Activated naive CD4-positive, alpha-beta T cell treated with anti-CD3 and anti-CD28 coated beads, Interleukin-2, amount 50 U/mL, for 16 hours (primary cell): Measurements from ENCODE around the gene HSDL1.

Experiments used
- DNase-seq: peaks from one replicate; pipeline ENCODE4 v3.0.0-alpha.2; 2020

The HSDL1 gene

DNA sequence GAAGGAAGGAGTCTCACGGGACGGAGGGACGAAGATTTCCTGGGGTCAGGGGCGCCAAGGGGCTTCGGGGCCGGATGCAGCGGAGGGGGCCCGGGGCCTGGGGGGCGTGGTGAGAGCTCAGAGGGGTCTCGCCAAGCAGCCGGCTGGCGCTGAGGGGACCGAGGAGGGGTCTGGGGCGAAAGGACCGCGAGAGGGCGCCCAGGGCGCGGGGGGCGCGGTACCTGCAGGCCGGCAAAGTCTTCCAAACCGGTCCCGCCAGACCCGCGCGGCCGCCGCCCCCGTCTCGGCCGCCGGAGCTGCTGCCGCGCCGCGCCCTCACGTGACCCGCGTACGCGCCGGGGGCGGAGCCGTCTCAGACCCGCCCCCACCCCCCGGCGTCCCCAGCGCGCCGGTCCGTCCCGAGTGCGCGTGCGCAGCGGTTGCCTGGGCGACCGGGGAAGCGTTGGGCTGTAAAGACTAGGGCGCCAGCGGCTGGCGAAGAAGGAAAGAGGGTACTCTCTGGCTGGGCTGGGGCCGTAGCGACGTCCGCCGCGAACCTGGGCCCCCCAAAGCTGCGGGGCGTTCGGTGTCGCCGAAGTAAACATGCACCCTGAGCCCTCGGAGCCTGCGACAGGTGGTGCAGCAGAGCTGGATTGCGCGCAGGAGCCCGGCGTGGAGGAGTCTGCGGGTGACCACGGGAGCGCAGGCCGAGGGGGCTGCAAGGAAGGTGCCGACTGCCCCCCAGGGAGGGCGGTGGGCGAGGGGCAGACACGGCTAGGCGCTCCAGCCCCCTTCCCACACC lies at the start of gene HSDL1, which contains the start of gene DNAAF1:
HSDL1 (minus strand) TSS at position 319 of the 781 bp plus-strand sequence. CDS start 13,856 bp downstream, outside the sequence.
DNAAF1 (plus strand) TSS at position 450 of the 781 bp plus-strand sequence; CDS start at position 583, 133 bp downstream.
- DNase-seq, result peak; percentile 93

DNA sequence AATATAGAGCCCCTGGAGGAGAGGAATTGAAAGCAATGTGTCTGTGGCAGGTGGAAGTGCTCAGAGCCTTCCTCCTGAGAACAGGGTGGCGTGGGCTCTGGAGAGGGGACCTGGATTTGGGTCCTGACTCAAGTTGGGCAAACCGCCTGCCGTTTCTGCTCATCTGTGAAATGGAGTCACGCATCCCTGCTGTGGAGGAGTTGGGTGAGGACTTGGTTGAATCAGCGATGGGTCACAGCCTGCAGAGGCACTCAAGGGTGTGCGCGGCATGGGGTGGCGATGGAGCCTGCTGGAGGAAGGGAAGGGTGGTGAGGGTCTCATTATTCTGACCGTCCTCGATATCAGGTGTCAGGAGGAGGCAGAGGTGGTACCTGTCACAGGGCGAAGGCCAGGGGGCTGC lies 49.0 kb upstream of the HSDL1 start:
- no peak for DNase-seq

DNA sequence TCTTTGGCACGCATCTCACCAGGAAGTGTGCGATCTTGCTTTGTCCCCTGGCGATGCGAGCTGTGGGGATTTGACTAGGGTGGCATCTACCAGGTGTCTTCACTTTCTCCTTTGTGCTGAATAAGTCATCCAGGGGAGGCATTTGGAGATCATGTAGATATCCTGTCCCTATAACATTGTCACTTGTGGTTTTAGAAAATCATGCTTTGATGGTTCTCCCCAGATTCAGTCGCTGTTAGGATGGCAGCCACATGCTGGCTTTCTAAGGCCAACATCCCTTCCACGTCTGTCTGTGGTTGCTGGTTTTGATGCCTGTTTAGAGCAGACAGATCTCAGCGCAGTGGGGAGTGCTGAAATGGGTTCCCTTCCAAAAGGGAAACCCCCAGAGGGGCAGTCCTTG lies 48.5 kb upstream of the HSDL1 start:
- DNase-seq, result no peak

DNA sequence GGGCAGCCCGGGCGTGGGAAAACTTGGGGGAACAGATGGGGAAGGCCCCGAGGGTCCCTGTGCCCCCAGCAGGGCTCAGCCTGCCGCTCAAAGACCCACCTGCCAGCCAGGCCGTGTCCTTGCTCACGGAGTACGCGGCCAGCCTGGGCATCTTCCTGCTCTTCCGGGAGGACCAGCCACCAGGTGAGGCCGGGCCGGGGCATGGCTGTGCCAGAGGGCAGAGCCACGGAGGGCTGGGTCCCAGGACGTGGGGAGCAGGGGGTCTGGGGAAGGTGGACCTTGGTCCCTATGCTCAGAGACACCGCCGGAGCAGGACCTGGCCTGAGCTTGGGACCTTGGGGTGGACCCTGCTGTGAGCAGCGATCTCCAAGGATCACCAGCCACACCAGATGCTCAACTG lies 46.5 kb upstream of the HSDL1 start:
- DNase-seq, result no peak

DNA sequence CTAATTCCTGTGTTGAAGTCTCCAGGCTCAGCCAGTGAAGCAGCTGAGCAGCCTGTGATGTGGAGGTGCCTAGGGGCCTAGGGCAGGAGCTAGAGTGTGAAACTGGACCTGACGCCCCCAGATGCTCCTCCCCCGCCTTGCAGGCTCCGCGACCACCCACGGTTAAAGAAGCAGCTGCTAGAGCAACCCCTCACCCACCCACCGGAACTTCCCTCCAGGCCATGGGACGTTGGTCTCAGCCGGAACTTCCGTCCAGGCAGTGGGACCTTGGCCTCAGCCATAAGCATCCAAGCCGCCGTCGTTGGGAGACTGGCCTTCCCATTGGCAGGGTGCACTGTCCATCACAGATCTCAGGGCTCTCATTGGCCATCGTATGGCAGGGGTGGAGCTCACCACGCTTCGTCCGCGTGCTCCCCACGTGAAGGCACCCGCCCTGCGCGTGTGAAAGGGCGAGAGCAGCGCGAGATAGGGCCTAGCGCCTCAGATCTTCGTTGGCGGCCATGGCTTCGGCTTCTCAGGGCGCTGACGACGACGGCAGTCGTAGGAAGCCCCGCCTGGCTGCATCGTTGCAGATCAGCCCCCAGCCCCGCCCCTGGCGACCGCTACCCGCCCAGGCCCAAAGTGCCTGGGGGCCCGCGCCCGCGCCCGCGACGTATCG lies 45.9 kb upstream of the HSDL1 start, which contains the start of gene ADAD2:
ADAD2 (plus strand) TSS at position 427 of the 658 bp plus-strand sequence; CDS start at position 501, 74 bp downstream.
- no peak for DNase-seq

DNA sequence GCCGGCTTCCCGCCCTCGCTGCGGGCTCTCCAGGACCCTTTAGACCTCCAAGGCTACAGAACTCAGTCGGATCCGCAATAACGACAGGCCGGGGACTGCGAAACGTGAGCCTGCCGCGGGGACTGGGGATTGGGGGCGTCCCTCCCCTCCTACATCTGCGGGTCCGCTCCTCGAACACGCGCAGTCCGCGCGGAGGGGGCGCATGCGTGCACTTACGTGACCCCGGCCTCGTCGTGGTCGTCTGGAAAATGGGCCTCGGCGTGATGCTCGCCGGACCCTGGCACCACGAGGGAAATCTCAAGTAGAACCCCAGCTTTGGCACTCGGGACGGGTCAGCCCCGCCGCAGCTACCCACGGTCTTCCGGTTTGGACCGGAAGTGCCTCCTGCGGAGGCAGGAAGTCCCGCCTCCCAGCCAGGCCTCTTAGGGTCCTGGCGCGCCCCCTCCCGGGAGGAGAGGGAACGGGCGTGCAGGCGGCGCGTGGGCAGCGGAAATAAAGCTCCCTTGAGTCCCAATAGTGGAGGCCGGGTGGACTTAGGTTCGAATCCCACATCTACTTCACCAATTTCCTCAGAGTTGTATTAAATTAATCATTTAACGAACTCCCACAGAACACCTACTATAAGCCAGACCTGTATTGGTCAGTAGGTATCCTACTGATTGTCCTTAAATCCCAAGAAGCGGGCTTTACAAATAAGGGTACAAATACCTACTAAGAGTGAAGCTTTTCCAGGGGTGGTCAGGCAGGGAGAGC lies 41.9 kb upstream of the HSDL1 start, which contains the start of gene TAF1C:
TAF1C (minus strand) TSS at position 373 of the 753 bp plus-strand sequence. CDS start 2,069 bp downstream, outside the sequence.
- peak; percentile 90 for DNase-seq

DNA sequence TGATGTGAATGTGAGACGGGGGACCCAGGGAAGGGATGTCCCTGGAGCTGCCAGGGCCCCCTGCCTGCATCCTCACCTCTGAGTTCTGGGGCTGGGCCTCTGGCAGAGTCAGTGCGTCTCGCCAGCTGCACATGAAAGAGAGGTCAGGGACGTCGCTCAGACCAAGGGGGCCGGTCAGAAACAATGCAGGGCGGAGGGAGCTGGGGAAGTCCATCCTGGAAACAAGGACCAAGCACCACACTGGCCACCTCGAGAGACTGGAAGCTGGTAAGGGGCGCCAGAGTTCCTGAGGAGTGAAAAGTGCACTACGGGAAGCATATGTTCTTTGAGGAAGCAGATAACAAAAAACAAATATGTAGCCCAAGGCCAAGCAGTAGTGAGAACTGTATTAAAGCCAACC lies 39.8 kb upstream of the HSDL1 start:
- DNase-seq, result no peak

DNA sequence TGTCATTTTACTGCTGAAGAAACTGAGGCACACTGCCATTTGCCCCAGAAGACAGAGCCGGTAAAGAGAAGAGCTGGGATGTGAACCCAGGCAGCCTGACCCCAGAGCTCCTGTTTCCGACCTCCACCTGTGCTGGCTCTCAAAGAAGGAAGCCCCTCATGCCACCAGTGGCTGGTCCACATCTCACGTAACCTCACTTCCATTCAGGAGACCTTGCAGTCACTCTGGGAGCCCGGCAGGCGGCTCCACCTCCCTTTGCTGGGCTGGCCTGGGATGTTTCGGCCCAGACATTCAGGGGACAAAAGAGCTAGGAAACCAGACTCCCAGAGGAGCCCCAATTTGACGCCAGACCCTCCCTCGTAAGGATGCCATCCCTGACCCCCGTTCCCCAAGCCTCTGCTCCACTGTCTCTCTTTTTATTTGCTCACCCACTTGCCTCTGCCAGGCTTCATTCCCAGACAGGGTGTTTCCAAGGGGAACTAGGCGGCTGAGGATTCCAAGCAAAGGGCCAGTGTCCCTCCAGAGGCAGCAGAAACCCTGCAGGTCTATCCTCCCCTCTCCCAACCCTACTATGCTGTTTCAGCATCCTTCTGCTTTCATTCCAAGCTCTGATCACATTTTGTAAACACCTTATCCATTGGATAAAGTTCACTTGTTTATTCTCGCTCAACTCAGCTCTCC lies 39.1 kb upstream of the HSDL1 start:
- no peak for DNase-seq

DNA sequence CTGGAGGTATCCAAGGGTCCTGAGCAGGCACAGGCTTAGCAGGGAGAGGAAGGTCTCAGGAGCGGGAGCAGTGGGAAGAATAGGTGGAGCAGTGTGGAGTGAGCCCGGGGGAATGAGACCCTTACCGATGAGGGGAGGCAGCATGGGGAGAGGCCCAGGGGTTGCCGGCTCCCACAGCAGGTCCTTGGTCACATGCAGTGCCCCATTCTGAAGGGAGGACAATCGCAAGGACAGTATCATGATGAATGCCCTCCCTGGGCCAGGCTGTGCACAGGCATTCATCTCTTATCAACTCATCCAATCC lies 38.5 kb upstream of the HSDL1 start:
- no peak for DNase-seq

DNA sequence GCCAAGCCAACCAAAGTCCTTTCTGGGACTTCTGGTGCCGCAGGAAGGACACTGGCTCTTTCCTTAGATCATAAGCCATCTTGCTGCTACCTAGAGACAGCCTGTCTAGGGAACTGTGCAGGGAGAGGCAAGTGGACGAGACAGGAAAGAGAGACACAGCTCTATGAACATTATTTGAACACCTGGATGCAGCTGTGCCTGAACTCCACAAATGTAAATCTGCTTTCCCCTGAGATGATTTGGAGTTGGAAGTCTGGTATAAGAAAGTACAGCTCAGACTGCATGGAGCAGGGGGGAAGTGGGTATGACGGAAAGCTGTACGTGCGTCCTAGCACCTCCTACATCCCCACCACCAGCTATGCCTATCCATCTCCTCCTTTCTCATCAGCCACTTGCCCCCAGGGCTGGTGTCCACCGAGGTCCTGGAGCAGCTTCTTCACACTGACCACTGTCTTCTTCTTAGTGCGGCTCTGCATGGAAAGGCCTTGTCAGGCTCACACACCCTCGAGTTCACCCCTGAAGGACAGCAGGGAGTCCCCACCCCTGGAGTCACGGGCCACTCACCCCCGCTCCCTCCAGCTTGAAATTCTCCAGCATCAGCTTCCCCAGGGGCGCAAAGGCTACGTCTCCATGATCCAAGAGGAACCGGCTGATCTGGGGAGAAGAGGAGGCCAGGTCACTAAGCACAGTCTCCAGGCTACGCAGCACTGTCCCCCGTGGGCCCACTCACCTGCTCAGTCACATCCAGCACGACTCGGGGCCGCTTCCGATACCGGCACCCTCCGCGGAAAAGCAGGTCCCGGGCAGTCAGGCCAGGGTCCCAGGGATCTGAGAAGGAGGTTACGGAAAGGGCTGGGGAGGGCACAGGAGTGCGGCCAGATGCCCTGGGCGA lies 37.9 kb upstream of the HSDL1 start:
- no peak for DNase-seq

DNA sequence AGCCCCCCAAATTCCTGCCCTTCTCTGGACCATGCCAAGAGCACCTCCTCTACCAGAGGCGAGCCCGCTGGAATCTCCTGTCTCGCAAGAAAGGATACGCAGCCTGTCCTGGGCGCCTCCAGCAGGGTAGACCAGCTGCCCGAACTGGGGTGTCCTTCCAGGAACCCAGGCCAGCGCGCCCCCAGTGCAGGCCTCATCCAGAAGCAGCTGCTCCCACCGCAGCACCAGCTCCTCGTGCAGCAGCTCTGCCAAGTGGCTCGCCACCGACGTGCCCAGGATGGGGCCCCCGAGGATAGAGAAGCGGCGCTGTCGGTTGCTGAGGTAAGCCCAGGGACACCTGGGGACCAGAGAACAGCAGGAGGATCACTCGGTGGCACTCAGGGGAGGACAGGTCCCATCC lies 37.1 kb upstream of the HSDL1 start:
- DNase-seq, result no peak

DNA sequence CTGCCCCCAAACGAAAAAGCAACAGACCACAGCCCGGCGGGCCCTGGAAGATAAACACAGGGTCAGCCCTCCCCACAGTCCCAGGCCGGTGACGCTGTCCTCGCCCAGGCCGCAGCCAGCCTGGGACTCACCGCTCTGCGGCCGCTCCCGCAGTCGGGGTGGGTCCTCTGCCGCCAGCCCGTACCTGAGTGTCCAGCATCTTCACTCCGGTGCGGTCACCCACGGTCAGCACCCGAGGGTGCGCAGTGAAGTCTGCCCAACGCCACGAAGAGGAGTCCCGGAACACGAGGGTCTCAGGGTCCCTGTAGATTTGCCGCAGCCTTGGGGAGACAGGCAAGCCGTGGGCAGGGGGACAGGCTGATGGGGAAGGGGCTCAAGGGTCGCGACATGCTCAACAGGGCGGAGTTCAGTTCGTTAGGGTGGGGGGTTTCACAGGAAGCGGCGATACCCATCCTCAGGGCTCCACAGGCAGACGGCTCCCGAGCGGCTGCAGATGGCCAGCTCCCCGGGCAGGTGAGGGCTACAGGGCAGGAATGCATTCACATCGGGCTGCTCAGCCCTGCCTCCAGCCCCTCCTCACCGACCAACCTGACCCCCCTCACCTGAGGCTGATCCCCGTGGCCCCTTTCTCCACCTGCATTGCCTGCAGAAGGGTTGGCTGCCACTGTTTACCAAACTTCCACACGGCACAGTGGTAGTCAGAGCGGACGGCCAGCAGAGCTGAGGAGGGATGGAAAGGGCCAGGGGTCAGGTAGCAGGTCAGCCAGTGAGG lies 36.4 kb upstream of the HSDL1 start:
- no peak for DNase-seq

DNA sequence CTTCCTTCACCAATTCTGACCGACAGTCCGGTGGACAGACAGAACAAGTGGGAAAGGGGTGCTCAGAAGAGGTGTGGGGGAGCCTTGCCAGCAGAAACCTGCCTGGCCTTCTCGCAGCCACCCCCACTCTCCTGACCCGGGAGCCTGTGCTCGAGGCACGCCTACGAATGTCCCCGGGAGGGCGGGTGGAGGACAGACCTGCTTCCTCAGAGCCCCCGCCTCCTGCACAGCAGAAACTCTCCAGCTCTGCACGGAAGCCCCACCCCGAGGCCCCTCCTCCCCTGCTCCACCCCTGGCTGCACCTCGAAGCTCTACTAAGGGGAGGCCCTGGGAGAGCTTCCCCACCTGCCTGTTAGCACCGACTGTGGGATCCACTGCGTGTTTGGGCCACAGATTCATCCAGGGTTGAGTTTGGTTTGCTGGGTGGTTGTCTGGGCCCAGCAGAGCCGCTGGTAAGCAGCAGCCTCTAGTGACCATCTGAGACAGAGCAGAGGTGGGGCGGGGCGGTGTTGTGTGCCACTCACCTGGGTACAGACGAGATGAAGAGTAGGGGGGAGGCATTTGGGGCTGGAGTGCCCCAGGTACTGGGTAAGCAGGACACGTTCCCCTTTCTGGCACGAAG lies 35.7 kb upstream of the HSDL1 start:
- no peak for DNase-seq

DNA sequence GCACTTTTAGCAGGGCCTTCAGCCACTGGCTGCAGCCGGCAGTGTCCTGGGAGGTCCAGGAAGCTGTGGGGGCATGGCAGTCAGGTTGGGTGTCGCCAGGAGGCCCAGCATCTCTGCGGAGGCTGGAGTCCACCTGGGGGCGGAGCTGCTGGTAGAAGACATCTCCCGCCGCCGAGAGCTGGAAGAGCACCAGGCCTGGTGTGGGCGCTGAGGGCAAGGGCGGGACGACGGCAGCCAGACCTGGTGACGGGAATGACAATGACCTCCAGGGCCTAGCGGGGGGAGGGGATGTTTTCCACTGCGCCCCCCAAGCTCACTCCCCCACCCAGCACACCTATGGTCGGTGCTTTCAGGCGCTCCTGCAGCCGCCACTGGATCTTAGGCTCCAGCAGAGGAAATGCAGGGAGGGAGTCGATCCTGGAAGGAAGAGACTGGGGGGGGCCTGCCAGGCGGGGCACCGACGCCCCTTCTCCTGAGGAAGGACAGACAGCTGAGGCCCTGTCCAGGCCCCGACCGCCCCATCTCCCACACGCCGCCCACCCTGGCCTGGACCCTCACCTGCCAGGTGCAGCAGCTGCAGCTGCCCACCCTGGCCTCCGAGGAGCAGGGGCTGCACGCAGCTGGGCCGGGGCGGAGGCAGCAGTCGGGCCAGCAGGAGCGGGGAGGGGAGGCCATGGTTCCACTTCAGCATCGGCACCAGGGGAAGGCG lies 34.8 kb upstream of the HSDL1 start:
- DNase-seq, result no peak

DNA sequence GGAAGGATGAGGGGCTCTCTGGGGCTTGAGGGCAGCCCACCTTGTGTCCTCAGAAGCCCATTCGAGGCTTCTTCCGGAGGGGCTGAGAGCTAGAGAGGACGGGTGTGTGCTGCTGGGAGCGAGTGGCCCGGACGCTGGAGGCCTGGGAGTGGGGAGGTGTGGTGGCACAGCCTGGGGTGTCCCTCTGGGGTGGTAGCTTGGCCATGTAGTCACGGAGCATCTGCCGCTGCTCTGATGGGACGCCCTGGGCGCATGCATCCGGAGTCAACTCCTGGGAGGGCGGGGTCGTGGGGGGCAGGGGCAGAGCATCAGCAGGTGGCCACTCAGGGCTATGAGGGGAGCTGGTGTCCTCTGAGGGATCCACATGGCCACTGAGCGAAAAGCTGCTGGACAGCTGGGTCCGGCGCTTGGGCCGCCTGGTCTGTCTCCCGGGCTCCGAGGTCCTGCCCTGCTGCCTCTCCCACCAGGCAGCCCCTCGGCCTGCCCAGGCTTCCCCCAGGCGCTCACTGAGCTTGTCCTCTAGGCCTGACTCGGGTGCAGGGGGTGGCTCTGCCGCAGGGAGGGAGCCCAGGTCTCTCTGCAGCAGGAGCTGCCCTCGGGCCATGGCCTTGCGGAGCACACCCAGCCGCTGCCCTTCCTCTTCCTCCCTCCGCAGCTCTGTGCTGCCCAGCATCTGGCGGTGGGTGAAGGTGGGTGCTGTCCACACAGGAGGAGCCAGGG lies 34.1 kb upstream of the HSDL1 start:
- DNase-seq, result no peak

DNA sequence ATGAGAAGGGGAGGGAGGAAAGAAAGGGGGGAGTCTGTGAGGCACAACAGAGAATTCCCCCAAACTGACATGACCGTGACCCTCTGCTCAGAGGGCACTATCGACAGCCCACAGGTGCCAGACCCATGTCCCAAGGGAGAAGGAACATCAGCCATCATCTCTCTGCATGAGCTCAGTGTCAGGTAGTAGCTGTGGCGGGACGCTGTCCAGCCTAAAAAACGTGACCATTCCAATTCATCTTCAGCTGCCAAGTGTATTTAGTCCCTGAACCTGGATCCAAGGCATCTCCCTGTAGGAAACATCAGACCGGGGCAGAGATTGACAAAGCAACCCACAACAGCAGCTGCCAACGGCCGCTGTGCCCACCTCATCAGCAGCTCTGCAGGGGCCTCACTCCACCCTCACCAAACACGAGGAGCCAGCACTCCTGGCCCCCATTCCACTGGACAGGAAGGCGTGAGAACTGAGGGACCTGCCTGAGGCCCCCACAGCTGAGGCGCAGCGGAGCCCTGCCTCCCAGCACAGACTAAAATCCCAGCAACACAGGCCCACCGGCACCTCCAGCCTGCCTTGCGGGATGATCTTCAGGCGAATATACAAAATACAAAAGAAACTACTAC lies 33.3 kb upstream of the HSDL1 start:
- no peak for DNase-seq

DNA sequence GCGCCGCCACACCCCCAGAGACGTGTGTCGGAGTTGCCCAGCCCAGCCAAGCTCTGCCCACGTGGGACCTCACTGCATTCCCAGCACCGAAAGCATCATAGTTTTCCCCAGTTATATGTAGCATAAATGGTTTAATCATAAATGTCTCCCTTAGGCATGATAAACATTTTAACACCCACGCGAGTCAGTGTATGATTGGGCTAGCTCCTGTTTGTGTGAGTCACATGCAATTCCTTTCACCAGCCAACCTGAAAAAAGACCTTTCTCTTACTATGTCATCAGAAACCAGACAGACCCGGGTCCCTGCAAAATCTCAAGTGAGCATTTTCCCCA lies 32.7 kb upstream of the HSDL1 start:
- no peak for DNase-seq

DNA sequence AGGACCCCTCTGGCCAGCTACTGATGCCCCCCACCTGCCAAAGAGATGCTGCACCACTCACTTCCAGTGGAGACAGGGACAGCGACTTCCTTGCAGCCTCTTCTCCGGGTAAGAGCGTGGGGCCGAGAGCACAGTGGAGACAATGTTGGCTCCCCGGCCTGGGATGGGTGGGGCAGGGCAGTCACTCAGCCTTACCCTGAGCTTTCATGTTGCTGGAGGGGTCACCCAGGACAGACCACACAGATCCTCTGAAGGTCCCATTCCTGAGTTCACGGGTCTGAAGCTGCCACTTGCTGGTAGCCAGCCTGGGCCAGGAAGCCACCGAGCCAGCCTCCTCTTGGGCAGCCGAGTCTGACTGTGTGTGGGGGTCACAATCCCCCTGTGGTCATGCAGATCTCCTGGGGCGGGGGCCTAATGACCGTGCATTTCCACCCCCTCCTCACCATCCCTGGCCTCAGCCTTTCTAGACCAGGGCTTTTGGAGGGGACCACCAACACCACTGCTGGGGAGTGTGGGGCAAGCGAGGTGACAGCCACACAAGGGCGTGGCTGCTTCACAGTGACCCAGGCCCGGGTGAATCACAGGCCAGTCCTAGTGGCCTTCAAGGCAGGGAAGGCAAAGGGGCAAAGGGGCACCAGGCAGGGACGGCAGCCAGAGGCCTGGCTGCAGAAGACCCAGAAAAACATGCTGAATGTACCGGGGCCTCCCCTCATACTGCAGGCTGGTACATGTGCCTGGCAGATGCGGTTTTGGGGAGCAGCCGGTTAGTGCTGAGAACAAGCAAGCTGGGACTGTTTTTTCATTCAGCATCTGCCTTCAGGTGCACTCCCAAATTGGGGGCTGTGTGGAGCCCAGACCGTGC lies 31.4 kb upstream of the HSDL1 start:
- DNase-seq, result no peak
